Peyer's patch (tissue), 4 donors: ENCODE measurements around the gene SLC17A5.

ENCODE experiments used
- CTCF ChIP-seq, 6 experiments: fragments of 450-650 bp in 4 of 6; fragments of 200-600 bp in 2 of 6; sonication (generic) in 1 of 6; IDR thresholded peaks; one replicate each; pipeline ENCODE4 v1.5.1; 2017 to 2019; ENCODE audit warnings: antibody characterized with exemption in 6 of 6, mild to moderate bottlenecking in 3 of 6, moderate library complexity in 1 of 6
- POLR2A ChIP-seq, 2 donors: fragments of 450-650 bp; IDR thresholded peaks; one replicate each; pipeline ENCODE4 v1.5.1; 2017; ENCODE audit warnings: antibody characterized with exemption in 2 of 2, mild to moderate bottlenecking in 2 of 2, moderate library complexity in 2 of 2

- TF ChIP-seq CTCF (IDR thresholded peaks at IDR 0.05) (no peak), POLR2A (IDR thresholded peaks at IDR 0.05) (no peak)
These were observed 28.9 kb downstream of the SLC17A5 start for GRCh38 chr6:73624896-73625295.
